Lower lobe of right lung (tissue), 2 donors: ENCODE results near the gene SMARCB1. TPM values are rescaled to one million over a fixed set of nuclear protein-coding genes. Genes with fewer than 3 reads are reported as not detected.
A peak's percentile ranks its signal among the peaks of the same experiment; 100 is the strongest.

Experiments used
- ATAC-seq, 2 donors: fragments of 200-7000 bp; cut with Tn5 transposase; one replicate each; pipeline ENCODE4 v1.9.1; 2020 to 2022; ENCODE audit warnings: mild to moderate bottlenecking in 2 of 2, moderate library complexity in 2 of 2
- DNase-seq: peaks from one replicate; pipeline ENCODE4 v3.0.0-alpha.2; 2020
- H3K27ac ChIP-seq: fragments of 200-600 bp; one replicate; pipeline ENCODE4 v1.8.0; 2022
- H3K27me3 ChIP-seq: fragments of 200-600 bp; one replicate; pipeline ENCODE4 v1.8.0; 2022; ENCODE audit warnings: low read depth
- H3K36me3 ChIP-seq: fragments of 200-600 bp; one replicate; pipeline ENCODE4 v1.8.0; 2022; ENCODE audit warnings: mild to moderate bottlenecking
- H3K4me1 ChIP-seq: fragments of 200-600 bp; one replicate; pipeline ENCODE4 v1.8.0; 2022
- H3K4me3 ChIP-seq: fragments of 200-600 bp; one replicate; pipeline ENCODE4 v1.8.0; 2022; ENCODE audit warnings: mild to moderate bottlenecking
- H3K9me3 ChIP-seq: fragments of 200-600 bp; one replicate; pipeline ENCODE4 v1.8.0; 2022
- intact Hi-C: fragments of 100-400 bp; cut with DNase I; formaldehyde crosslinking; loops from one replicate; pipeline ENCODE4 v1.11.0; 2022
- total RNA-seq: library from RNA; stranded (reverse); fragmentation: NEBNext Ultra II Directional; extraction: Animal tissue kit (Norgen Biotek cat#: 25700); gene quantifications from one replicate; pipeline ENCODE4 v1.2.1, GENCODE V29; 2021
- TF ChIP-seq, protein P1 (sequence below): fragments of 200-600 bp; IDR thresholded peaks from one replicate; pipeline ENCODE4 v1.8.0; 2022; ENCODE audit warnings: antibody characterized with exemption, mild to moderate bottlenecking
- donor health status: DM: no; HTN: yes; CAD: no; lungs with severe emphysema.

Gene SMARCB1
- total RNA-seq, 1 donor from 2014 or later = 61.3 TPM

DNA sequence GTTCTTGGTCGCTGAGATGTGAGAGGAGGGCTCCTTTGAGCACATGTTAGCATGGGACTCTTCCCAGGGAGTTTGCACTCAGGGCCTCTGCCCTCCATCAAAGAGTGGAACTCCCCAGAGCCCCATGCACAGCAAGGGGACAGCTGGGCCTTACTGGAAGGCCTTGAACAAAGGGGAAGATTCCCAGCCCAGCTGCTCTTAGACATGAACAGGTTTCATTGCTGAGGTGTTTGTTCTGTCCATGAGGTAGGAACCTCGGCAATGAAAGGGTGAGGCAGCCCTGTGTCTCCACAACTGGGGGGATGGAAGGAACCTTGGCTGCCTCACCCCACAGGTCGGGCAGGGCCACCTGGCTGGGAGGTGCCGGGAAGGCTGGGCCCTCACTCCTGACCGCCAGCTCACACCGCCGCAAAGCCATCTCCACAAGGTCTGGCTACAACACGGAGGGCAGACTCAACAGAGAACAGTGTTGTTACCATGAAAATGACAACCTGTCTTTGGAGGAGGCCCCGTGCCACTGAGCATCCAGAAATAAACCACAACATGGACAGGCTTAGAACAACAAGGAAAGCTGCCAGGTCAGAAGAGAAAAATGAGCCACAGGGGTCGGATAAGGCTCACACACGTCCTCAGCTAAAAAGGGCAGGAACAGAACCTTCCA is 48.8 kb downstream of the SMARCB1 start:
- Histone ChIP-seq H3K27me3 (no peaks in the 10 kb centered on the region), H3K36me3 (peaks cover 55% of the 10 kb centered on the region), H3K4me1 (peaks cover 17% of the 10 kb centered on the region), H3K27ac (no peak overlapping the region), H3K4me3 (no peak overlapping the region), H3K9me3 (no peaks in the 10 kb centered on the region)
- TF ChIP-seq, protein P1, sequence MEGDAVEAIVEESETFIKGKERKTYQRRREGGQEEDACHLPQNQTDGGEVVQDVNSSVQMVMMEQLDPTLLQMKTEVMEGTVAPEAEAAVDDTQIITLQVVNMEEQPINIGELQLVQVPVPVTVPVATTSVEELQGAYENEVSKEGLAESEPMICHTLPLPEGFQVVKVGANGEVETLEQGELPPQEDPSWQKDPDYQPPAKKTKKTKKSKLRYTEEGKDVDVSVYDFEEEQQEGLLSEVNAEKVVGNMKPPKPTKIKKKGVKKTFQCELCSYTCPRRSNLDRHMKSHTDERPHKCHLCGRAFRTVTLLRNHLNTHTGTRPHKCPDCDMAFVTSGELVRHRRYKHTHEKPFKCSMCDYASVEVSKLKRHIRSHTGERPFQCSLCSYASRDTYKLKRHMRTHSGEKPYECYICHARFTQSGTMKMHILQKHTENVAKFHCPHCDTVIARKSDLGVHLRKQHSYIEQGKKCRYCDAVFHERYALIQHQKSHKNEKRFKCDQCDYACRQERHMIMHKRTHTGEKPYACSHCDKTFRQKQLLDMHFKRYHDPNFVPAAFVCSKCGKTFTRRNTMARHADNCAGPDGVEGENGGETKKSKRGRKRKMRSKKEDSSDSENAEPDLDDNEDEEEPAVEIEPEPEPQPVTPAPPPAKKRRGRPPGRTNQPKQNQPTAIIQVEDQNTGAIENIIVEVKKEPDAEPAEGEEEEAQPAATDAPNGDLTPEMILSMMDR = no peak
- DNase-seq (peak; percentile 39), ATAC-seq (no peak)
- intact Hi-C loops = no loop called here

DNA sequence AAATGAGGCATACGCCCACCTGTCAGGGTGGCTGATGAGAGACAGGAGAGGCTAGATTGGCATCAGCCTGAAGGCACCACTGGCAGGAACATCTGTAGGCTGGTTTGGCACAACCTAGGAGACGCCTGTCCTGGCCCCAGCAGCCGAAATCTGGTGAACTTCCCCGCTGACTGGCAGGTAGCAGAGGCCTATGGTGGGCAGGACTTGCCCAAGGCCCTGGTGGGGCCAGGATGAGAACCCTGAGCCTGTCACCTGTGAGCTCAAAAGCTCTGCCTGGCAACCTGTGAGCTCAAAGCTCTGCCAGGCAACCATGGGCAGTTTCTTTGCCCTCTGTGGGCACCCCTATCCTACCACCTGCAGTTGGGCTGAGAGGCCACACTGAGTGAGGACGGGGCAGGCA is 49.5 kb downstream of the SMARCB1 start:
- TF ChIP-seq, protein P1 = no peak
- peak; percentile 31 for DNase-seq
- H3K27ac ChIP-seq = no peak overlapping the region

DNA sequence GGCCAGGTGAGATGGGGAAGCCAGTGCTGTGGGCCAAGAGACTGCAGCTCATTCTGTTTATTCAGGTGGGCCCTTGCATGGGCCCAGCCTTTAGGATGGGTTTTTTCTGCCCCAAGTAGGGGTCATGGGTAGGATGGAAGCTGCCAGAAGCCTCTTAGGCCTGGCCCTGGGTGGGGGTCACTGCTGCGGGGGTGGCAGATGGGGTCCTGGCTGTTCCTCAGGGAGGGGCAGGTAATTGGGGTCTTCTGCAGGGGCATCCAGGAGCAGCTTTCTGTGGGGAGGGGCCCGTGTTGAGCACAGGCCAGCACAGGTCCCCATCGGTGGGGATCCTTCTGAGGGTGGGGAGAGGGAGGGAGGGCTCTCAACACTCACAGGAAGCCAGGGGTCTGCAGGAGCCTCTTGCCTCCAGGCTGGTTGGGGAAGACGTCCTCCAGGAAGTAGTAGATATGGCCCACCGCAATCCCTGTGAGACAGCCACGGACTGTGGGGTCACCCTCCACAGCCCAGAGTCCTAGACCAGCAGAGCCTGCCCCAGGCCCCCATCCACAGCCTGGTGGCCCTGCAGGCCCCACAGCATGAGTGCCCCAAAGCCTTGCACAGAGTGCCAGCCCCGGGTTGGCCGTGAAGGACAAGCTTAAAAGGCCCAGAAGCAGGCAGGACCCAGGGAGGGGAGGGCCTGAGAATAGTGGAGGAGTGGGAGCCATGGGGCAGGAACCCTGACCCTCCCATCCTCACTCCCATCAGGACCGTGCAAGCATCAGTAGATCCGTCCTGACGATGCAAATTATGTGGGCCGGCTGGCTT is 50.1 kb downstream of the SMARCB1 start:
- intact Hi-C loops = no loop called here
- TF ChIP-seq, protein P1 = no peak
- H3K4me3 ChIP-seq = no peak overlapping the region
- no peaks in the 10 kb centered on the region for H3K9me3 ChIP-seq
- H3K4me1 ChIP-seq = peaks cover 17% of the 10 kb centered on the region
- H3K27me3 ChIP-seq = no peaks in the 10 kb centered on the region
- H3K36me3 ChIP-seq = peaks cover 44% of the 10 kb centered on the region
- no peak for ATAC-seq
- no peak overlapping the region for H3K27ac ChIP-seq
- DNase-seq = no peak

More for the DNA sequence above, 49.5 kb downstream of the SMARCB1 start:
- H3K4me1 ChIP-seq = peaks cover 17% of the 10 kb centered on the region
- no peak overlapping the region for H3K4me3 ChIP-seq
- no peak for ATAC-seq
- H3K9me3 ChIP-seq = no peaks in the 10 kb centered on the region
- intact Hi-C loops = no loop called here
- H3K27me3 ChIP-seq = no peaks in the 10 kb centered on the region
- H3K36me3 ChIP-seq = peaks cover 48% of the 10 kb centered on the region

DNA sequence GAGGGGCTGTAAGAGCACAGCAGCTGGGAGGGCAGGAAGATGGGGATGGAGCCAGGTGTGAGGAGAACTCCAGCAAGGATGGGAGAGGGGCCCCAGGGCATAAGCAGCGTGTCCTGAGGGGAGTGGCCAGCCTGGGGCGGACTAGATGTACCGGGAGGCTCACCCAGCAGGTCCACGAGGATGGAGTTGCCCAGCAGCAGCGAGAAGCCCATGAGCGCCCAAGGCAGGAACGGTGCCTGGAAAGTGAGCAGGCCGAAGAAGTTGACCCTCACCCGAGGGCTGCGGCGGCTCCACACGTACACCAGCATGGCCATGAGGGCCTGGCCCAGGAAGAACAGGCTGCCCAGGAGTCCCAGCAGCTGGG is 50.7 kb downstream of the SMARCB1 start:
- no peak overlapping the region for H3K4me3 ChIP-seq
- no peaks in the 10 kb centered on the region for H3K9me3 ChIP-seq
- TF ChIP-seq, protein P1 = no peak
- no peaks in the 10 kb centered on the region for H3K27me3 ChIP-seq
- H3K27ac ChIP-seq = no peak overlapping the region
- H3K36me3 ChIP-seq = peaks cover 38% of the 10 kb centered on the region
- no peak for DNase-seq
- no peak for ATAC-seq
- intact Hi-C loops = no loop called here
- peaks cover 17% of the 10 kb centered on the region for H3K4me1 ChIP-seq

DNA sequence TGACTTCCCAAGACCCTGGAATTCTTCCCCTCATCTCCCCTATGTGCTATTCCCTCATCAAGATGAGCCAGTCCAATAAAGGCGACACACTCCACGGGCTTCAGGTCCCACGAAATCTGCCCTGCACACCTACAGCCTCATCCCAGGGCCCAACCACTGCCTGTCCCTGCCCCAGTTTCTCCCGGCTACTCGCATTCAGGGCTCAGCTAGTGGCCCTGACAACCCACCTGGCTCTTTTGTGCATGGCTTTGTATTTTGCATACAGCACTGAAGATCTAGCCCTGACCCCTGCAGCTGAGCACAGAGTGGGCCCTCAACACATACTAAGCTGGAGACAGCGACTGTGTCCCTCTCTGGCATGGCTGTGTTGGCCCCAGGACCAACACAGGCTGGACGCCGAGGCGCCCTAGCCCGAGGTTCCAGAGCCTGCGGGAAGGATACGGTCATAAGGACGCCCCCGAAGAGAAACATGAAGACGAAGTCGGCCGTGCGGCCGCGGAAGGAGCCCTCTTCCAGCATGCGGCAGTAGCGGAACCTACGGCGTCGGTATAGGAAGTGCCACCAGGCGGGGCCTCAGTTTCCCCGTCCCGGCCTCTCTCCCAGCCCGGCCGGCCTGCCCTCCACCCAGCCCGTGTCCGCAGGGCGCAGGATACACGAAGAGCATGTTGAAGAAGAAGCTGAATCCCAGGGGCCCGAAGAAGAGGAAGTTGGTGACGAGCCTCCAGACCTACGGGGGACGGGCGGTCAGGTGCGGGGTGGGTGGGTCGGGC is 51.3 kb downstream of the SMARCB1 start:
- H3K4me1 ChIP-seq = peaks cover 17% of the 10 kb centered on the region
- peak overlapping the region; percentile 2 for H3K27ac ChIP-seq
- H3K4me3 ChIP-seq = peak overlapping the region; percentile 69
- no peak for DNase-seq
- TF ChIP-seq, protein P1 = no peak
- peaks cover 32% of the 10 kb centered on the region for H3K36me3 ChIP-seq
- no peaks in the 10 kb centered on the region for H3K27me3 ChIP-seq
- intact Hi-C loops = no loop called here
- no peaks in the 10 kb centered on the region for H3K9me3 ChIP-seq
- ATAC-seq = peak in 1 of 2 donors; percentile 2
